GM12878 (cell line): Measurements from ENCODE around the gene LY9. TPM values are rescaled to one million over a fixed set of nuclear protein-coding genes. Genes with fewer than 3 reads are reported as not detected.

Experiments used
- BHLHE40 ChIP-seq, 2 experiments: fragments of 450-650 bp in 1 of 2; IDR thresholded peaks; 2 replicates each; pipeline ENCODE4 v1.6.1; 2011 to 2017; ENCODE audit warnings: low read depth in 2 of 2, borderline replicate concordance in 1 of 2, improper control_type of control experiment in 1 of 2, low read length in 1 of 2, mild to moderate bottlenecking in 1 of 2
- CHD2 ChIP-seq: IDR thresholded peaks from 2 replicates; pipeline ENCODE4 v1.6.1; 2011; ENCODE audit warnings: low read depth, low read length, improper control_type of control experiment, borderline replicate concordance
- CREM ChIP-seq: IDR thresholded peaks from 2 replicates; pipeline ENCODE4 v1.6.1; 2014; ENCODE audit warnings: antibody characterized with exemption, low read depth
- DPF2 ChIP-seq: fragments of 450-650 bp; IDR thresholded peaks from 2 replicates; pipeline ENCODE4 v1.6.1; 2017; ENCODE audit warnings: mild to moderate bottlenecking
- EGR1 ChIP-seq, 2 experiments: IDR thresholded peaks; 1 replicate in 1 of 2; 2 replicates in 1 of 2; pipeline ENCODE4 v1.6.1; 2011 to 2012; ENCODE audit warnings: low read depth in 2 of 2, low read length in 2 of 2, borderline replicate concordance in 1 of 2, mild to moderate bottlenecking in 1 of 2, moderate library complexity in 1 of 2
- HDAC6 ChIP-seq: fragments of 200-600 bp; sonication (generic); IDR thresholded peaks from one replicate; pipeline ENCODE4 v1.8.0; 2017; ENCODE audit warnings: antibody characterized with exemption; ENCODE audit not compliant: unreplicated experiment
- IKZF2 ChIP-seq, 2 experiments: fragments of 450-650 bp; IDR thresholded peaks; 2 replicates each; pipeline ENCODE4 v1.6.1; 2017; ENCODE audit warnings: mild to moderate bottlenecking in 2 of 2, moderate library complexity in 2 of 2
- MAX ChIP-seq: IDR thresholded peaks from 2 replicates; pipeline ENCODE4 v1.6.1; 2012; ENCODE audit warnings: low read depth, low read length, improper control_type of control experiment
- MEF2A ChIP-seq: IDR thresholded peaks from 2 replicates; pipeline ENCODE4 v1.6.1; 2011; ENCODE audit warnings: low read depth, mild to moderate bottlenecking, low read length, moderate library complexity; ENCODE audit not compliant: insufficient read depth
- MYB ChIP-seq: fragments of 150-350 bp; IDR thresholded peaks from 2 replicates; pipeline ENCODE4 v1.6.1; 2014; ENCODE audit warnings: mild to moderate bottlenecking, low read depth, low read length, borderline replicate concordance
- NFIC ChIP-seq: IDR thresholded peaks from 2 replicates; pipeline ENCODE4 v1.6.1; 2012; ENCODE audit warnings: low read depth, mild to moderate bottlenecking, inconsistent platforms, low read length, moderate library complexity
- PML ChIP-seq: IDR thresholded peaks from 2 replicates; pipeline ENCODE4 v1.6.1; 2012; ENCODE audit warnings: low read length, inconsistent platforms
- POLR2A ChIP-seq: IDR thresholded peaks from 2 replicates; pipeline ENCODE4 v1.6.1; 2011; ENCODE audit warnings: low read depth, mild to moderate bottlenecking, low read length
- POLR2AphosphoS5 ChIP-seq: IDR thresholded peaks from 2 replicates; pipeline ENCODE4 v1.6.1; 2011; ENCODE audit warnings: mild to moderate bottlenecking, low read length, inconsistent platforms
- RAD21 ChIP-seq: IDR thresholded peaks from 2 replicates; pipeline ENCODE4 v1.6.1; 2011; ENCODE audit warnings: mild to moderate bottlenecking, low read depth, low read length, moderate library complexity; ENCODE audit not compliant: insufficient read depth
- RB1 ChIP-seq: fragments of 450-650 bp; formaldehyde crosslinking; IDR thresholded peaks from 2 replicates; pipeline ENCODE4 v1.6.1; 2017; ENCODE audit warnings: mild to moderate bottlenecking, borderline replicate concordance
- RCOR1 ChIP-seq: conservative IDR thresholded peaks from 2 replicates; pipeline ENCODE4 v1.6.1; 2012; ENCODE audit warnings: low read depth, low read length, improper control_type of control experiment
- RELA ChIP-seq: fragments of 450-650 bp; IDR thresholded peaks from 2 replicates; pipeline ENCODE4 v1.8.0; 2014; ENCODE audit warnings: borderline replicate concordance; ENCODE audit not compliant: partially characterized antibody
- SMAD1 ChIP-seq: fragments of 450-650 bp; IDR thresholded peaks from 2 replicates; pipeline ENCODE4 v1.6.1; 2018; ENCODE audit warnings: mild to moderate bottlenecking, low read depth; ENCODE audit not compliant: partially characterized antibody
- SMC3 ChIP-seq: IDR thresholded peaks from 2 replicates; pipeline ENCODE4 v1.6.1; 2011; ENCODE audit warnings: low read length, improper control_type of control experiment, borderline replicate concordance
- SP1 ChIP-seq: IDR thresholded peaks from one replicate; pipeline ENCODE4 v1.6.1; 2011; ENCODE audit warnings: low read depth, low read length
- SRF ChIP-seq, 2 experiments: IDR thresholded peaks; 2 replicates each; pipeline ENCODE4 v1.6.1; 2011; ENCODE audit warnings: low read depth in 2 of 2, low read length in 2 of 2, mild to moderate bottlenecking in 1 of 2, moderate library complexity in 1 of 2
- STAT1 ChIP-seq: fragments of 450-650 bp; conservative IDR thresholded peaks from 2 replicates; pipeline ENCODE4 v1.6.1; 2014; ENCODE audit warnings: antibody characterized with exemption, mild to moderate bottlenecking
- SUPT20H ChIP-seq: IDR thresholded peaks from 2 replicates; pipeline ENCODE4 v1.6.1; 2011; ENCODE audit warnings: low read depth, mild to moderate bottlenecking, low read length, moderate library complexity, borderline replicate concordance; ENCODE audit not compliant: control insufficient read depth
- TBL1XR1 ChIP-seq: IDR thresholded peaks from 2 replicates; pipeline ENCODE4 v1.6.1; 2012; ENCODE audit warnings: low read depth, low read length, improper control_type of control experiment
- WRNIP1 ChIP-seq: IDR thresholded peaks from 2 replicates; pipeline ENCODE4 v1.6.1; 2011; ENCODE audit warnings: low read depth, low read length, improper control_type of control experiment, borderline replicate concordance
- YBX1 ChIP-seq: fragments of 450-650 bp; IDR thresholded peaks from 2 replicates; pipeline ENCODE4 v1.6.1; 2016; ENCODE audit warnings: antibody characterized with exemption
- ZNF217 ChIP-seq: fragments of 450-650 bp; IDR thresholded peaks from 2 replicates; pipeline ENCODE4 v1.6.1; 2017; ENCODE audit warnings: antibody characterized with exemption, mild to moderate bottlenecking
- ZSCAN29 ChIP-seq: fragments of 450-650 bp; IDR thresholded peaks from 2 replicates; pipeline ENCODE4 v1.6.1; 2017; ENCODE audit warnings: mild to moderate bottlenecking, moderate library complexity
- polyA plus RNA-seq, 11 experiments: library from polyadenylated mRNA; depleted of rRNA in 4 of 11; unstranded in 6 of 11; stranded (reverse) in 5 of 11; fragments of >200 nt; fragmentation: Nextera tagmentation in 4 of 11; fragmentation: Illumina TruSeq in 1 of 11; extraction: Ambion mirVana in 4 of 11; extraction: Trizol in 1 of 11; gene quantifications; 1 replicate in 1 of 11; 2 replicates in 10 of 11; pipeline versions ENCODE4 v1.2.1 to v1.2.3, GENCODE V29; 2011 to 2016; ENCODE audit warnings: inconsistent platforms in 2 of 11, missing spikeins in 2 of 11, low read depth in 1 of 11
- total RNA-seq, 4 experiments: library from RNA; depleted of rRNA in 3 of 4; stranded (reverse); fragments of >200 nt in 3 of 4; fragmentation: Illumina TruSeq in 1 of 4; extraction: Trizol in 1 of 4; gene quantifications; 2 replicates each; pipeline versions ENCODE4 v1.2.1 to v1.2.3, GENCODE V29; 2013 to 2021
- TF ChIP-seq, protein P1 (sequence below): fragments of 150-350 bp; IDR thresholded peaks from 2 replicates; pipeline ENCODE4 v1.6.1; 2016; ENCODE audit warnings: low read depth, low read length

LY9 gene
- total and polyA plus RNA-seq, 10 of the 15 experiments (the other 5 are each of a cell fraction or from before 2014, with no cell fraction given), result 2.7 to 12.5 (median 9.0) TPM

GRCh38 chr1:160755911-160756848, 39.8 kb upstream of the LY9 start (continued):
- TF ChIP-seq TBL1XR1 (no peak), RCOR1 (no peak), PML (peak; percentile 65), POLR2AphosphoS5 (no peak; the same call in 1 of the 2 replicates), ZSCAN29 (no peak), RB1 (no peak), MYB (no peak), SMC3 (no peak), MEF2A (no peak), NFIC (no peak), SP1 (no peak), CHD2 (no peak; the same call in 1 of the 2 replicates), BHLHE40 (IDR thresholded peaks at IDR 0.05; ENCODE audit: borderline replicate concordance in 1 of 2, low read depth in 2 of 2, low read length in 1 of 2) (peak; percentile 76 to 88; a peak in 3 of 4 replicates), IKZF2 (IDR thresholded peaks at IDR 0.05) (peak in 1 of 2 experiments; percentile 68; a peak in 2 of 4 replicates), HDAC6 (no peak), WRNIP1 (no peak), ZNF217 (0 out of 2 replicates have a peak, but pooled peaks have one; percentile 63), RELA (no peak), SUPT20H (no peak), SRF (IDR thresholded peaks at IDR 0.05; ENCODE audit: low read depth in 2 of 2, low read length in 2 of 2) (no peak), MAX (no peak), YBX1 (no peak), EGR1 (IDR thresholded peaks at IDR 0.05; ENCODE audit: borderline replicate concordance in 1 of 2, low read depth in 2 of 2, low read length in 2 of 2) (no peak), RAD21 (no peak), CREM (no peak), POLR2A (peak; percentile 44; the same call in 1 of the 2 replicates), STAT1 (no peak), DPF2 (peak; percentile 76), SMAD1 (no peak)
- TF ChIP-seq, protein P1, sequence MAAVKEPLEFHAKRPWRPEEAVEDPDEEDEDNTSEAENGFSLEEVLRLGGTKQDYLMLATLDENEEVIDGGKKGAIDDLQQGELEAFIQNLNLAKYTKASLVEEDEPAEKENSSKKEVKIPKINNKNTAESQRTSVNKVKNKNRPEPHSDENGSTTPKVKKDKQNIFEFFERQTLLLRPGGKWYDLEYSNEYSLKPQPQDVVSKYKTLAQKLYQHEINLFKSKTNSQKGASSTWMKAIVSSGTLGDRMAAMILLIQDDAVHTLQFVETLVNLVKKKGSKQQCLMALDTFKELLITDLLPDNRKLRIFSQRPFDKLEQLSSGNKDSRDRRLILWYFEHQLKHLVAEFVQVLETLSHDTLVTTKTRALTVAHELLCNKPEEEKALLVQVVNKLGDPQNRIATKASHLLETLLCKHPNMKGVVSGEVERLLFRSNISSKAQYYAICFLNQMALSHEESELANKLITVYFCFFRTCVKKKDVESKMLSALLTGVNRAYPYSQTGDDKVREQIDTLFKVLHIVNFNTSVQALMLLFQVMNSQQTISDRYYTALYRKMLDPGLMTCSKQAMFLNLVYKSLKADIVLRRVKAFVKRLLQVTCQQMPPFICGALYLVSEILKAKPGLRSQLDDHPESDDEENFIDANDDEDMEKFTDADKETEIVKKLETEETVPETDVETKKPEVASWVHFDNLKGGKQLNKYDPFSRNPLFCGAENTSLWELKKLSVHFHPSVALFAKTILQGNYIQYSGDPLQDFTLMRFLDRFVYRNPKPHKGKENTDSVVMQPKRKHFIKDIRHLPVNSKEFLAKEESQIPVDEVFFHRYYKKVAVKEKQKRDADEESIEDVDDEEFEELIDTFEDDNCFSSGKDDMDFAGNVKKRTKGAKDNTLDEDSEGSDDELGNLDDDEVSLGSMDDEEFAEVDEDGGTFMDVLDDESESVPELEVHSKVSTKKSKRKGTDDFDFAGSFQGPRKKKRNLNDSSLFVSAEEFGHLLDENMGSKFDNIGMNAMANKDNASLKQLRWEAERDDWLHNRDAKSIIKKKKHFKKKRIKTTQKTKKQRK, result no peak
